Panc1 (cell line): Measurements from ENCODE around the gene SKOR1. TPM values are rescaled to one million over a fixed set of nuclear protein-coding genes. Genes with fewer than 3 reads are reported as not detected.

Source experiments
- ATAC-seq: fragments of 200-7000 bp; cut with Tn5 transposase; 2 replicates; pipeline ENCODE4 v1.9.1; 2020; ENCODE audit warnings: mild to moderate bottlenecking, moderate library complexity
- BruUV-seq: library from RNA; stranded (reverse); fragments of 400-500 nt; replicated peaks from 2 replicates; lab custom pipeline; 2021; lab: Mats Ljungman, UMichigan
- CTCF ChIA-PET: fragments of 300-600 bp; sonication (Branson Sonifier 250); formaldehyde crosslinking; loops from one replicate; lab custom pipeline; 2022; ENCODE audit warnings: antibody characterized with exemption; lab: Charles Lee
- POLR2A ChIA-PET: fragments of 300-600 bp; sonication (Branson Sonifier 250); formaldehyde crosslinking; loops from one replicate; lab custom pipeline; 2022; ENCODE audit warnings: antibody characterized with exemption; lab: Charles Lee
- DNase-seq: peaks from one replicate; pipeline ENCODE4 v3.0.0-alpha.2; 2010; ENCODE audit warnings: low read depth, low spot score
- H3K27ac ChIP-seq: 2 replicates; pipeline ENCODE4 v1.5.1; 2011; ENCODE audit warnings: mild to moderate bottlenecking, low read length, inconsistent platforms
- H3K27me3 ChIP-seq: fragments of 200-500 bp; sonication (Bioruptor generic); 2 replicates; pipeline ENCODE4 v1.6.0; 2014; ENCODE audit warnings: low read length, inconsistent platforms; ENCODE audit not compliant: control insufficient read depth, insufficient read depth
- H3K36me3 ChIP-seq: fragments of 200-500 bp; sonication (Bioruptor generic); 2 replicates; pipeline ENCODE4 v1.5.1; 2014; ENCODE audit warnings: inconsistent platforms, mild to moderate bottlenecking, low read length, moderate library complexity; ENCODE audit not compliant: control insufficient read depth, insufficient read depth
- H3K4me1 ChIP-seq: 2 replicates; pipeline ENCODE4 v1.5.1; 2011; ENCODE audit warnings: inconsistent platforms, mild to moderate bottlenecking, low read length, moderate library complexity; ENCODE audit not compliant: control insufficient read depth, insufficient read depth
- H3K4me3 ChIP-seq, 2 experiments: 2 replicates each; pipeline ENCODE4 v1.5.1; 2011 to 2012; ENCODE audit warnings: low read depth in 2 of 2, low read length in 2 of 2, mild to moderate bottlenecking in 2 of 2, inconsistent platforms in 1 of 2, moderate library complexity in 1 of 2
- H3K9me3 ChIP-seq: fragments of 200-500 bp; sonication (Bioruptor generic); 2 replicates; pipeline ENCODE4 v1.5.1; 2014; ENCODE audit warnings: low read depth, mild to moderate bottlenecking, inconsistent platforms, low read length, moderate library complexity; ENCODE audit not compliant: control insufficient read depth, insufficient read depth
- POLR2AphosphoS5 ChIP-seq: IDR thresholded peaks from 2 replicates; pipeline ENCODE4 v1.6.1; 2012; ENCODE audit warnings: mild to moderate bottlenecking, low read depth, low read length, moderate library complexity
- SIN3A ChIP-seq: IDR thresholded peaks from 2 replicates; pipeline ENCODE4 v1.6.1; 2012; ENCODE audit warnings: low read depth, mild to moderate bottlenecking, low read length, moderate library complexity, borderline replicate concordance; ENCODE audit not compliant: insufficient read depth
- TCF7L2 ChIP-seq: IDR thresholded peaks from 2 replicates; pipeline ENCODE4 v1.6.1; 2011; ENCODE audit warnings: mild to moderate bottlenecking, low read depth, low read length, inconsistent platforms
- in situ Hi-C: cut with HindIII; loops from 2 replicates; pipeline ENCODE4 v1.10.0; 2016; ENCODE audit warnings: low sequenced_read_pairs, low pct_unique_long_range_greater_than_20kb
- intact Hi-C: fragments of 100-400 bp; cut with micrococcal nuclease; formaldehyde crosslinking; loops from one replicate; pipeline ENCODE4 v1.10.0; 2022; ENCODE audit not compliant: unreplicated experiment
- total RNA-seq: library from RNA; stranded (reverse); gene quantifications from one replicate; pipeline ENCODE4 v1.2.1, GENCODE V29; 2021; ENCODE audit not compliant: unreplicated experiment
- TF ChIP-seq, protein P1 (sequence below), 2 experiments: IDR thresholded peaks; 2 replicates each; pipeline ENCODE4 v1.6.1; 2011 to 2012; ENCODE audit warnings: low read depth in 2 of 2, control low read depth in 1 of 2, low read length in 1 of 2, mild to moderate bottlenecking in 1 of 2, moderate library complexity in 1 of 2; ENCODE audit not compliant: insufficient read depth in 1 of 2
- TF ChIP-seq, protein P2 (sequence below): fragments of 450-650 bp; IDR thresholded peaks from 2 replicates; pipeline ENCODE4 v1.5.1; 2017; ENCODE audit warnings: mild to moderate bottlenecking

Gene SKOR1
- total RNA-seq, 1 experiment from 2014 or later = 0.21 TPM

DNA sequence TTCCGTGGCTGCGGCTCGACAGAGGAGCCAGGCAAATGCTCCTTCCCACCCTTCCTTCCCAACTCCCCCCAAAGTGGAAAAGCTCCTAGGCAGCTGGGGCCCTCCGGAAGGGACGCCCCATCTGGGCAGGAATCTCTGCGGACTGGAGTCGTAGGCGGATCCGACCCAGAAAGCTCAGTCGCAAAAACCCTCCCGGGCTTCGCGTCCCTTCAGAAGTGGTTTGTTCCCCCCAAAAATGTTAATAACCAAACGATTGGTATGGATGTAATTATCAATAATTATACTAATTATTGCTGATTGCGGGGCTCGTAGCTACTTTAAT is 10.8 kb downstream of the SKOR1 start:
- no peak overlapping the region for H3K4me3 ChIP-seq
- BruUV-seq = no TSS peak
- H3K4me1 ChIP-seq = peaks cover 38% of the 10 kb centered on the region
- H3K36me3 ChIP-seq = no peaks in the 10 kb centered on the region
- DNase-seq = no peak
- in situ Hi-C loops (no loop called here), intact Hi-C loops (loop anchor here (2.0 to 10.0 kb wide), 4 partner anchors 314 to 591 kb away; partner anchors contain the start of gene C15orf61)
- ChIA-PET POLR2A (no interaction called here), CTCF (interaction anchor here (0.6 kb wide), 2 partner anchors 308 to 348 kb away, joined by 3 read pairs; no protein-coding TSS in a partner anchor)
- H3K27me3 ChIP-seq = no peaks in the 10 kb centered on the region
- ATAC-seq = no peak
- no peak overlapping the region for H3K27ac ChIP-seq
- TF ChIP-seq, protein P1, sequence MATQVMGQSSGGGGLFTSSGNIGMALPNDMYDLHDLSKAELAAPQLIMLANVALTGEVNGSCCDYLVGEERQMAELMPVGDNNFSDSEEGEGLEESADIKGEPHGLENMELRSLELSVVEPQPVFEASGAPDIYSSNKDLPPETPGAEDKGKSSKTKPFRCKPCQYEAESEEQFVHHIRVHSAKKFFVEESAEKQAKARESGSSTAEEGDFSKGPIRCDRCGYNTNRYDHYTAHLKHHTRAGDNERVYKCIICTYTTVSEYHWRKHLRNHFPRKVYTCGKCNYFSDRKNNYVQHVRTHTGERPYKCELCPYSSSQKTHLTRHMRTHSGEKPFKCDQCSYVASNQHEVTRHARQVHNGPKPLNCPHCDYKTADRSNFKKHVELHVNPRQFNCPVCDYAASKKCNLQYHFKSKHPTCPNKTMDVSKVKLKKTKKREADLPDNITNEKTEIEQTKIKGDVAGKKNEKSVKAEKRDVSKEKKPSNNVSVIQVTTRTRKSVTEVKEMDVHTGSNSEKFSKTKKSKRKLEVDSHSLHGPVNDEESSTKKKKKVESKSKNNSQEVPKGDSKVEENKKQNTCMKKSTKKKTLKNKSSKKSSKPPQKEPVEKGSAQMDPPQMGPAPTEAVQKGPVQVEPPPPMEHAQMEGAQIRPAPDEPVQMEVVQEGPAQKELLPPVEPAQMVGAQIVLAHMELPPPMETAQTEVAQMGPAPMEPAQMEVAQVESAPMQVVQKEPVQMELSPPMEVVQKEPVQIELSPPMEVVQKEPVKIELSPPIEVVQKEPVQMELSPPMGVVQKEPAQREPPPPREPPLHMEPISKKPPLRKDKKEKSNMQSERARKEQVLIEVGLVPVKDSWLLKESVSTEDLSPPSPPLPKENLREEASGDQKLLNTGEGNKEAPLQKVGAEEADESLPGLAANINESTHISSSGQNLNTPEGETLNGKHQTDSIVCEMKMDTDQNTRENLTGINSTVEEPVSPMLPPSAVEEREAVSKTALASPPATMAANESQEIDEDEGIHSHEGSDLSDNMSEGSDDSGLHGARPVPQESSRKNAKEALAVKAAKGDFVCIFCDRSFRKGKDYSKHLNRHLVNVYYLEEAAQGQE (IDR thresholded peaks at IDR 0.05; ENCODE audit: insufficient read depth in 1 of 2, low read depth in 2 of 2, low read length in 1 of 2) = no peak
- TF ChIP-seq TCF7L2 (no peak), SIN3A (no peak), POLR2AphosphoS5 (no peak)
- TF ChIP-seq, protein P2, sequence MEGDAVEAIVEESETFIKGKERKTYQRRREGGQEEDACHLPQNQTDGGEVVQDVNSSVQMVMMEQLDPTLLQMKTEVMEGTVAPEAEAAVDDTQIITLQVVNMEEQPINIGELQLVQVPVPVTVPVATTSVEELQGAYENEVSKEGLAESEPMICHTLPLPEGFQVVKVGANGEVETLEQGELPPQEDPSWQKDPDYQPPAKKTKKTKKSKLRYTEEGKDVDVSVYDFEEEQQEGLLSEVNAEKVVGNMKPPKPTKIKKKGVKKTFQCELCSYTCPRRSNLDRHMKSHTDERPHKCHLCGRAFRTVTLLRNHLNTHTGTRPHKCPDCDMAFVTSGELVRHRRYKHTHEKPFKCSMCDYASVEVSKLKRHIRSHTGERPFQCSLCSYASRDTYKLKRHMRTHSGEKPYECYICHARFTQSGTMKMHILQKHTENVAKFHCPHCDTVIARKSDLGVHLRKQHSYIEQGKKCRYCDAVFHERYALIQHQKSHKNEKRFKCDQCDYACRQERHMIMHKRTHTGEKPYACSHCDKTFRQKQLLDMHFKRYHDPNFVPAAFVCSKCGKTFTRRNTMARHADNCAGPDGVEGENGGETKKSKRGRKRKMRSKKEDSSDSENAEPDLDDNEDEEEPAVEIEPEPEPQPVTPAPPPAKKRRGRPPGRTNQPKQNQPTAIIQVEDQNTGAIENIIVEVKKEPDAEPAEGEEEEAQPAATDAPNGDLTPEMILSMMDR = no peak
- H3K9me3 ChIP-seq = no peaks in the 10 kb centered on the region

DNA sequence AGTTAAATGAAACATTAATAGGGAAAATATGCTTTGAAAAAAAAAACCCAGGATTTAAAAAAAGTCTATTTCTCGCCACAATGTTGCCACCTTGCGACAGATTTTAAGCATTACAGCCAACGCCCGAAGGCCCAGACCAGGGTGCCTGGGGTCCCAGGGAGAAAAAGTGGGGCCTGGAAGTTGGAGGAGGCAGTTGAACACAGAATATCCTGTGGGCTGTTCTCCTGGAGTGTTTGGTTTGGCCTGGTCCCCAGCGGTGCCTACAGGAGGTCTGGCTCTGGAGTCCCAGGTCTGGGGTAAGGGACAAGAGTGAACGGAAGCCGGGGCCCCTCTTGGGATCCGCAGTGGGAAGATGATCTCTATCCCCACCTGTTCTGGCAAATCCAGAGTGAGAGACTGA is 11.2 kb downstream of the SKOR1 start:
- H3K27ac ChIP-seq = peak overlapping the region; percentile 73
- ChIA-PET CTCF (interaction anchor here (0.6 kb wide), 2 partner anchors 308 to 349 kb away, joined by 3 read pairs; no protein-coding TSS in a partner anchor), POLR2A (no interaction called here)
- in situ Hi-C loops (no loop called here), intact Hi-C loops (loop anchor here (2.0 to 10.0 kb wide), 4 partner anchors 314 to 592 kb away; partner anchors contain the start of gene C15orf61)
- no peak for ATAC-seq
- H3K9me3 ChIP-seq = no peaks in the 10 kb centered on the region
- no TSS peak for BruUV-seq
- no peak overlapping the region for H3K4me3 ChIP-seq
- no peaks in the 10 kb centered on the region for H3K36me3 ChIP-seq
- no peaks in the 10 kb centered on the region for H3K27me3 ChIP-seq
- DNase-seq = no peak
- peaks cover 42% of the 10 kb centered on the region for H3K4me1 ChIP-seq
- TF ChIP-seq, protein P1 (IDR thresholded peaks at IDR 0.05; ENCODE audit: insufficient read depth in 1 of 2, low read depth in 2 of 2, low read length in 1 of 2) = no peak
- TF ChIP-seq, protein P2 = peak; percentile 88
